GM21737 (cell line): ENCODE measurements around the gene EPHX1.

Source experiments
- ATAC-seq: cut with Tn5 transposase; IDR thresholded peaks from one replicate; pipeline ENCODE4 v1.9.1; 2021; ENCODE audit warnings: mild to moderate bottlenecking, moderate library complexity; ENCODE audit not compliant: unreplicated experiment

Gene EPHX1

GRCh38 chr1:225840223-225840610, 30.3 kb downstream of the EPHX1 start:
- no peak for ATAC-seq

DNA sequence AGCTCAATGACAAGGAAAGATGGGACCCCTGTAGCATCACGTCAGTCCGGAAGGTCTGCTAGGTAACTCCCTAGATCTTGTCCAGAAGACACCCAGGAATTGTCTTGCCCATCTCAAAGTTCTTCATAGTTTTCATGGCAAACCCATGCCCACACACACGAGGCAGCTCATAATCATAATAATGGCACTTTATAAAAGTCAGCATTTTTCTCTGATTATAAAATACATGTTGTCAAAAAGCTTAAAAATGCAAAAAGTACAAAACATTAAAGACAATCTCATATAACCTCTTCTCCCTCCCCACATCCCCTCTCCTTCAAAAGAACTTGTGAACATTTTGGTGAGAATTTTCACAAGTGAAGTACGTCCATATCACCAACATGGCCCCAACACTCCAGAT, 30.8 kb downstream of the EPHX1 start:
- ATAC-seq, result no peak

GRCh38 chr1:225842074-225842473, 32.1 kb downstream of the EPHX1 start:
- no peak for ATAC-seq

GRCh38 chr1:225842788-225843425, 33.0 kb downstream of the EPHX1 start:
- ATAC-seq, result no peak

- no peak for ATAC-seq
Measured at GRCh38 chr1:225843426-225843795, 33.5 kb downstream of the EPHX1 start.

DNA sequence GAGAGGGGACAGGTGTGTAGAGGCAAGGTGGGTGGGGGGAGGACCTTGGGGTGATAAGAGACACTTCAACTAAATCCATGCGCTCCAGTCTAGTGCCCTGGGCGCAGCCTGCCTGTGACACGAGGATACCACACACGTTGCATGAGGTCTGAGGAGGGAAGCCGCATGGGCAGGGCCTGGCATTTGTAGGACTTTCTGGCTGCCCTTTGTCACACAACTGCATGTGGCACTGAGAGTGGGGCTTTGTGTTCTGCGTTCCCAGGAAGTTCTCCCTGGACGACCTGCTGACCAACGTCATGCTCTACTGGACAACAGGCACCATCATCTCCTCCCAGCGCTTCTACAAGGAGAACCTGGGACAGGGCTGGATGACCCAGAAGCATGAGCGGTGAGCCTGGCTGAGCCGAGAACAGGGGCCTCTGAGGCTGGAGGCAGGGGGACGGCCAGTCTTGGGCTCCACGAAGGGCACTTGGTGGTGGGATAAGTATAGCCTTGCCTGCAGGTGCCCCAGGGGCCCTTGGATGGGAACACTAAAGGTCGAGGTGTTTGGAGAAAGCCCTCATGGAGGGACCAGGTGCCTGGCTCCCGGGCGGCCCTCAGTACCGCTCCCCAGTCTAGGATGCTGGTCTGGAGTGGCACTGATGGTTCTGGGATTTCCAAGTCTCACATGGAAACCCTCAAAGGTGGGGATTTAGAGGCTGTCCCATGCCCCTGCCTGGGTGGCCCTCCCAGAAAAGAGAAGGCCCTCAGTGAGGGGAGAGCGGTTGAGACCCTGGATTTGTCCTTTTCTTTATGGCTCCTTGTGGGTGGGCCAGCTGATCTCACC, 34.5 kb downstream of the EPHX1 start:
- no peak for ATAC-seq

DNA sequence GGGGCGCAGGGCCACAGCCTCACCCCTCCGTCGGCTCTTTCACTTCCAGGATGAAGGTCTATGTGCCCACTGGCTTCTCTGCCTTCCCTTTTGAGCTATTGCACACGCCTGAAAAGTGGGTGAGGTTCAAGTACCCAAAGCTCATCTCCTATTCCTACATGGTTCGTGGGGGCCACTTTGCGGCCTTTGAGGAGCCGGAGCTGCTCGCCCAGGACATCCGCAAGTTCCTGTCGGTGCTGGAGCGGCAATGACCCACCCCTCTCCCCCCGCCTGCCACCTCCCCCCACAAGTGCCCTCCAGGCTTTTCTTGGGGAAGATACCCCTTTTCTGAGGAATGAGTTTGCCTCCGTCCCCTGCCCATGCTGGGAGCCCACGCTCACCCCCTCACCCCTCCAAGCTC, 35.2 kb downstream of the EPHX1 start:
- no peak for ATAC-seq

- ATAC-seq, result no peak
Measured at GRCh38 chr1:225845571-225846259, 35.8 kb downstream of the EPHX1 start.

GRCh38 chr1:225846331-225847310, 36.7 kb downstream of the EPHX1 start:
- no peak for ATAC-seq

DNA sequence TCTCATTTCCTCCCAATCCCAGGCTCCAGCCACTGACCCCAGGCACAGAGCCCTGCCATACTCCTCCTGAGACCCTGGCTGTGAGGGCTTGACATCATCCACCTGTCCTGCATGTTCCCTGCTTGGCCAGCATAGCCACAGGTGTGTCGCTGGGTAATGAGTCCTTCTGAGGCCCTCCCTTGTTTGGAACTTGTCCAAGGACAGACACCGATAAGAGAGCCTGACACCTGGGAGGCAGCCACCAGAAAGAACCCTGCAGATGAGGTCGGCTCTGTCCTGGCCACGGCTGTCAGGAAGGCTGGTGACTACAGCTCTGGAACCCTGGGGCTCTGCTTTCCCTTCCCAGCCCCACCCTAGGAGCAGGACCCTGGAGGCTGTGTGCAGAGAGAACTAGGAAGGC, 37.7 kb downstream of the EPHX1 start:
- ATAC-seq, result peak; percentile 3

- peak; percentile 63 for ATAC-seq
Measured at GRCh38 chr1:225848030-225848955, 38.4 kb downstream of the EPHX1 start.

DNA sequence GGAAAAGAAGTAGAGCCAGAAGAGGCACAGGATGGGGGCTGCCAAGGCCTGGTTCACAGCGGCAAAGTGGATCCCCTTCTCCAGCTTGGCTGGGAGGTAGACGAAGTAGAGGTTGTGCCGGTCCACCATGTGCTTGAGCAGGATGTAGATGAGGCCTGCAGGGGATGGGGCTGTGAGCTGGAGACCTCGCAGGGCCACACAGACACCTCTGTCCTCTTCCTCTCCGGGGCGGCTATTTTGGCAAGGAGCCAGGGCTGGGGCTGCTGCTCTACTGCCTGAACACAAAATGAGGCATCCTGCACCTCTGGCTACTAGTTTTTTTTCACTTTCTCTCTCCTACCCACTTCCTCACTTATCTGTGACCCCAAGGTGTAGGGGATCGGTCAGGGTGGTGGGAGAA, 40.0 kb downstream of the EPHX1 start:
- no peak for ATAC-seq

DNA sequence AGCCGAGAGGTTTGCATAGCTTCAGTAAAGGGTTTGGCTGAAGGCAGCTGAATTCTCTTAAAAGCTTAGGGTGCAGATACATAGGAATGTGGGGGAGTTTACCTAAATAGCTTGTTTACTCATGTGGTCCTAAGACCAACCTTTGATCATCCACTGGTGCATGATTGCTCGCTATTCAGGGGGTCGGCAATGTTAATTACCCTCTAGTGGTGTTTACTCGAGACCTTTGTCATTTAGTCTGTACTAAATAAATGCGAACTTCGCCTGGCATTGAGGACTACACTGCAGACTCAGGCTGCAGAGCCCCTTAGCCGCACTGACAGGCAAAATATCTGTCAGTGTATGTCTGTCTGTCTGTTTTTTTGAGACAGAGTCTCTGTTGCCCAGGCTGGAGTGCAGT, 40.4 kb downstream of the EPHX1 start:
- ATAC-seq, result no peak

GRCh38 chr1:225851805-225852204, 41.9 kb downstream of the EPHX1 start:
- ATAC-seq, result peak; percentile 43

DNA sequence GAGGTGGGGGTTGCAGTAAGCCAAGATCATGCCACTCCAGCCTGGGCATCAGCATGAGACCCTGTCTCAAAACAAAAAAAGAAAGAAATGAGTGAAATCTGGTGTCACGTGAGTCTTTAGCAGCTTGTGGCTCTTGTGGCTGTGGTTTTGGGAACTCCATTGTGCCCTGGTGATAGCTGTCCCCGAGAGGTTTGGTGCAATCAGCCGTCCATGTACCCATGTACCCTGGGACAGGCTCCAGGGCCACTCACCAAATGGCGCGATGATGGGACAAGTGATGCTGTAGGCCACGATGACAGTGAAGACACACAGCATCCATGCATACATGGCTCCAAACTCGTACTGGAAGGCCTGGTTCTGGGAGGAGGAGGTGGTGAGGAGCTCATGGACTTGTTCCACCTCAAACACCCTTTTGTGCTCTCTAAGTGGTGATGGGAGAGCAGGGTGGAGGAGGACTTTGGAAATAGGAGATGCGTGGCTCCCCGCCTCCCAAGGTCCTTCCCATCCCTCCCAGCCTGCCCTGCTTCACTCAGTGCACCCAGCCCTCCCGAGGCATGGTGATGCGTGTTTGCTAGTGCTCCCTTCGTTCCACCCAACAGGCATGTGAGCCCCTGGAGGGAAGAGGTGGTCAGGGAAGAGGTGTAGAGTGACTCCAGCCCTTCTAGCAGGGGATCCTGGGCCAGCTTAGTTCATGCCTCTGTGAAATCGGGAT, 42.6 kb downstream of the EPHX1 start:
- no peak for ATAC-seq

GRCh38 chr1:225853441-225853840, 43.5 kb downstream of the EPHX1 start:
- ATAC-seq, result no peak

- no peak for ATAC-seq
Measured at GRCh38 chr1:225855503-225856300, 45.8 kb downstream of the EPHX1 start.

DNA sequence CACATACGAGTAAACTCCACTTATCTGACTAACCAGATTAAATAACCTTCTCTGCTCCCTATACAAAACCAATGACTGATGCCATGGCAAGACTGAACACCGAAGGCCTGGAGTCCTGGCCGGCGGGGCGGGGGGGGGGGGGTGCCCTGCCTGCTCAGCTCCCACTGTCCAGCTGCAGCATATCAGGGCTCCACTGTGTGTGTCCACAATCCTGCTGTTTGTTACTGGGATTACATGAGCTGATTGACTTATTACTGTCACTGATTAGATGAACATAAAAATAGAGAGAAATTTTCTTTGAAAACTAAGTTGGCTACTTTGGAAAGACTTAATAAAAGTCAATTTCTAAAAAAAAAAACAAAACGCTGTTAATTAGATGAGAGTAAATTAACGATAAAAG, 47.3 kb downstream of the EPHX1 start:
- ATAC-seq, result no peak
